Stomach (tissue), 9 donors: ENCODE data around the gene PSG3. TPM values are rescaled to one million over a fixed set of nuclear protein-coding genes. Genes with fewer than 3 reads are reported as not detected.
"Not testable (repeated sequence)": the region's sequence is repeated elsewhere in the genome, so short reads cannot be mapped to it uniquely, and the experiment has no call there.

Experiments
- DNase-seq, 2 donors: peaks; one replicate each; pipeline versions ENCODE4 v3.0.0 to v3.0.0-alpha.2; 2013 to 2019
- H3K27ac ChIP-seq, 5 donors: fragments of 200-600 bp in 4 of 5; sonication (generic) in 4 of 5; one replicate each; pipeline ENCODE4 v1.5.1; 2013 to 2019; ENCODE audit warnings: mild to moderate bottlenecking in 1 of 5, moderate library complexity in 1 of 5
- H3K27me3 ChIP-seq, 3 donors: fragments of 200-600 bp; sonication (generic); one replicate each; pipeline ENCODE4 v1.5.1; 2017 to 2019; ENCODE audit warnings: mixed run types in 1 of 3
- H3K36me3 ChIP-seq, 4 donors: fragments of 200-600 bp; sonication (generic); 1 replicate in 3 of 4; 2 replicates in 1 of 4; pipeline ENCODE4 v1.5.1; 2016 to 2019
- H3K4me1 ChIP-seq, 4 donors: fragments of 200-600 bp; sonication (generic); one replicate each; pipeline ENCODE4 v1.5.1; 2016 to 2019
- H3K4me3 ChIP-seq, 4 donors: fragments of 200-600 bp; sonication (generic) in 3 of 4; one replicate each; pipeline ENCODE4 v1.5.1; 2016 to 2019; ENCODE audit warnings: mild to moderate bottlenecking in 1 of 4
- H3K9me3 ChIP-seq, 4 donors: fragments of 200-600 bp; sonication (generic); one replicate each; pipeline ENCODE4 v1.5.1; 2016 to 2019
- EP300 ChIP-seq: sonication (generic); formaldehyde crosslinking; IDR thresholded peaks from one replicate; pipeline ENCODE4 v1.6.1; 2017; ENCODE audit warnings: antibody characterized with exemption
- POLR2A ChIP-seq, 4 donors: fragments of 450-650 bp; IDR thresholded peaks; one replicate each; pipeline ENCODE4 v1.6.1; 2016; ENCODE audit warnings: antibody characterized with exemption in 4 of 4, control low read depth in 2 of 4, mild to moderate bottlenecking in 1 of 4, moderate library complexity in 1 of 4
- POLR2AphosphoS5 ChIP-seq, 3 donors: sonication (generic); formaldehyde crosslinking; IDR thresholded peaks; one replicate each; pipeline ENCODE4 v1.6.1; 2016; ENCODE audit warnings: antibody characterized with exemption in 3 of 3
- WGBS, 5 donors: extraction: QIAGEN DNeasy Blood & Tissue Kit in 3 of 5; methylation state at CpG; one replicate each; pipeline versions ENCODE4 v1.1.5 to v1.1.7; 2013 to 2018; 5-methylcytosine and 5-hydroxymethylcytosine counted together
- intact Hi-C: fragments of 100-400 bp; cut with DNase I; formaldehyde crosslinking; loops from one replicate; pipeline ENCODE4 v1.15.1; 2023; ENCODE audit warnings: low total_unique reads
- polyA plus RNA-seq, 3 donors: library from polyadenylated mRNA; stranded (reverse); fragments of 200-250 nt; gene quantifications; one replicate each; pipeline ENCODE4 v1.2.3, GENCODE V29; 2013
- total RNA-seq, 5 donors: library from RNA; depleted of rRNA; stranded (reverse); fragments of >200 nt; gene quantifications; one replicate each; pipeline versions ENCODE4 v1.1.0 to v1.2.3, GENCODE V29; 2014 to 2016
- TF ChIP-seq, protein P1 (sequence below), 7 experiments: fragments of 450-650 bp in 4 of 7; fragments of 200-600 bp in 3 of 7; sonication (generic) in 3 of 7; IDR thresholded peaks; one replicate each; pipeline ENCODE4 v1.5.1; 2016 to 2019; ENCODE audit warnings: antibody characterized with exemption in 7 of 7, control low read depth in 2 of 7, mild to moderate bottlenecking in 1 of 7
- donor health status: healthy with polysubstance abuse.
- donor health status: Bipolar disorder and iron deficiency.
- donor health status: healthy.

PSG3 gene
- total and polyA plus RNA-seq, 8 donors = not detected

DNA sequence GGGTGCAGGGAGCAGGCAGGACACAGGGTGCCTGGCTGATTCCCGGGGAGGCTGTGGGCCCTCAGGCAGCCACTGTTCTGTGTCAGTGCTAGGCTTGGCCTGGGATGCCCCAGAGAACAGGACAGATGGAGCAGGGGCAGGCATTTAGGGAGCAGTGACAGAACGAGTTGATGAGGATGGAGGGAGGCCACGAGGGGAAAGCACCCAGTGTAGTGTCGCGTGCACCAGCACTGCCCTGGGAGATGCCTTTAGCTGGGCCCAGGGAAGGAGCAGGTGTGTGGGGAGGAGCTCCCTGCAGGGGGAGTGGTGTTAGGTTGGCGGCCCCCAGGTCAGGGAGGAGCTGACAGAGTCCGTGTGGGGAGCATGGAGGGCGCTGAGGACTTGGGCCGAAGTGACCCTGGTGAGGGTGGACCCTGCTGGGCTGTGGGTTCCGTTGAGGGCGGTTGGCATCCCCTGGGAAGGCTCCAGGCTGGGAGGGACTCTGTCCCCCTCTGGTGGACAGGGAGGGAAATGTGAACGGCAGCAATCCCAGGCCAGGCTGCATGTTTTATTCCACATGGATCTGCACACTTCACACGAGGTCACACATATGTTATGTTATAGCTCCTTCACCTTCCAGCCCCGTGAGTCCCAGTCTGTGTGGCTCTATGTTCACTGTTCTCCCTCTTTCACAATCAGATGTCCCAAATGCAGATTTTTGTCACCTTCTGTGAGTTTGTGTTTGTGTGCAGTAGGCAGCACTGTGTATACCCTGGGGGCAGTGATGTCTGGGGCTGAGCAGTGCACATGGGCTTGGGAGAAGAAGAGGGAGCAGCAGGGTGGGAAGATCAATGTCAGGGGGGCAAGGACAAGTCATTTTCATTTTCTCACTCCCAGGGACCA lies 1.7 kb upstream of the PSG3 start:
- TF ChIP-seq, protein P1, sequence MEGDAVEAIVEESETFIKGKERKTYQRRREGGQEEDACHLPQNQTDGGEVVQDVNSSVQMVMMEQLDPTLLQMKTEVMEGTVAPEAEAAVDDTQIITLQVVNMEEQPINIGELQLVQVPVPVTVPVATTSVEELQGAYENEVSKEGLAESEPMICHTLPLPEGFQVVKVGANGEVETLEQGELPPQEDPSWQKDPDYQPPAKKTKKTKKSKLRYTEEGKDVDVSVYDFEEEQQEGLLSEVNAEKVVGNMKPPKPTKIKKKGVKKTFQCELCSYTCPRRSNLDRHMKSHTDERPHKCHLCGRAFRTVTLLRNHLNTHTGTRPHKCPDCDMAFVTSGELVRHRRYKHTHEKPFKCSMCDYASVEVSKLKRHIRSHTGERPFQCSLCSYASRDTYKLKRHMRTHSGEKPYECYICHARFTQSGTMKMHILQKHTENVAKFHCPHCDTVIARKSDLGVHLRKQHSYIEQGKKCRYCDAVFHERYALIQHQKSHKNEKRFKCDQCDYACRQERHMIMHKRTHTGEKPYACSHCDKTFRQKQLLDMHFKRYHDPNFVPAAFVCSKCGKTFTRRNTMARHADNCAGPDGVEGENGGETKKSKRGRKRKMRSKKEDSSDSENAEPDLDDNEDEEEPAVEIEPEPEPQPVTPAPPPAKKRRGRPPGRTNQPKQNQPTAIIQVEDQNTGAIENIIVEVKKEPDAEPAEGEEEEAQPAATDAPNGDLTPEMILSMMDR (IDR thresholded peaks at IDR 0.05) = peak in 4 of 7 experiments; percentile 7 to 37 (median 14)
- H3K27ac ChIP-seq, H3K4me3 ChIP-seq, H3K36me3 ChIP-seq, H3K27me3 ChIP-seq, H3K4me1 ChIP-seq, intact Hi-C loops, H3K9me3 ChIP-seq: not testable (repeated sequence)
- DNase-seq = peak in 1 of 2 donors; percentile 5
- WGBS, 5 donors = 23 to 34% (median 28%) methylated on average over 13 to 14 of the region's 14 CpGs

DNA sequence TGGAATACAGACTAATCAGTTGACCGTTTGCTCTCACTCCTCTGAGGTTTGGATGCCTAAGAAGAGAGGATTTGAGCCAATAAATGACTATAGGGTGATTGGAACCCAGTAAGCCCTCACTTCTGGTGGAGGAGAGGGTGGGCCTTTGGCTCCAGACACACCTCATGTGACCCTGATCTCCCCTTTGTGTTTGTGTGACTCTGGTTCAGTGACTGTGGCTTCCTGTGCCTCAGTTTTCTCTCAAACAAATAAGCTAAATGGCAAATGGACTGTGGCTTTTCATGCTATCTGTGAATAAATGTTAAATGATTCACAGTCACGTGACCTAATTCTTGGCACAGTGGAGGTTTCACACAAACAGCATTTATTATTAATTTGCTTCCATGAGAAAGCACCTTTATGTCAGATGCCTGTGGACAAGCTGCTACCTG lies 2.7 kb downstream of the PSG3 start:
- not testable (repeated sequence) for H3K27ac ChIP-seq, H3K4me3 ChIP-seq
- WGBS, 5 donors = 32 to 64% (median 39%) methylated on average over 2 of the region's 2 CpGs

DNA sequence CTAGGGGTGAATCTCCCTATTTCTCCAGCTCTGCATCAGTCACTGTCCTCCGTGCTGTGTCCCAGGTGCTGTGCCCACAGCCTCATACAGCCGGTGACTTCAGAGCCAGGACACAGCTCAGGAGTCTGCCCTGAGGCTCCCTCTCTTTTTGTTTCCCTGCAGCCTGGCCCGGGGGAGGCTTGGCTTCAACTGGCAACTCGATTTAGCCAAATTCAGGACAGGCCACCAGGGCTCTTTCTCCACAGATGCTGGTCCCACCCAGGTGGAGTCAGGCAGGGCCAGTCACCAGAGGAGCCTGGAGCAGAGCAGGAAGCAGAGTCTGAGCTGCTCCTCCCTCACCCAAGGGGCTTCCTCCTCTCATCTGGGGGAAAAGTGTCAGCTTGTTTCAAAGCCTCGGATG lies 11.9 kb downstream of the PSG3 start:
- DNase-seq, intact Hi-C loops, H3K9me3 ChIP-seq, H3K27ac ChIP-seq, H3K4me3 ChIP-seq, H3K4me1 ChIP-seq, H3K36me3 ChIP-seq, H3K27me3 ChIP-seq: not testable (repeated sequence)
- 50 to 70% (median 66%) methylated on average over 5 of the region's 5 CpGs for WGBS, 5 donors

More for the DNA sequence above, 2.7 kb downstream of the PSG3 start:
- intact Hi-C loops, H3K9me3 ChIP-seq, H3K4me1 ChIP-seq, H3K36me3 ChIP-seq, H3K27me3 ChIP-seq, DNase-seq: not testable (repeated sequence)

DNA sequence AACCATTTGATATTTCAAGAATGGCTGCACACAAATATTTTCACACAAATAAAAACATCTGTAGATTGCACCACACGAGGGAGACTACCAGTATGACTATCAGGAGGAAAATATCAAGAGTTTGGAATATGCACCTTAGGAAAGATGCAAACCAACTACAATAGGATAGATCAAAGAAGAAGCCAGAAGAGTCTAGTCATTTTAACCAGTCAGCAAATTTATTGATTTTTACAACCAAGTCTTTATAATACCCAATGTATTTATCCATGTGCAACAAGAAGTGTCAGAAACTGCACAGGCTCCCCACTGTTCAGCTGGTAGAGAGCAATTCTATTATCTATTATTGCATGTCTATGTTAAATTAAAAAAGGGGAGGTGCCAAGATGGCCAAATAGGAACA lies 26.3 kb downstream of the PSG3 start:
- H3K4me1 ChIP-seq, H3K27ac ChIP-seq, H3K27me3 ChIP-seq, intact Hi-C loops, H3K36me3 ChIP-seq, DNase-seq, H3K9me3 ChIP-seq, H3K4me3 ChIP-seq: not testable (repeated sequence)
- 61 to 85% (median 67%) methylated on average over 1 of the region's 1 CpG for WGBS, 5 donors

DNA sequence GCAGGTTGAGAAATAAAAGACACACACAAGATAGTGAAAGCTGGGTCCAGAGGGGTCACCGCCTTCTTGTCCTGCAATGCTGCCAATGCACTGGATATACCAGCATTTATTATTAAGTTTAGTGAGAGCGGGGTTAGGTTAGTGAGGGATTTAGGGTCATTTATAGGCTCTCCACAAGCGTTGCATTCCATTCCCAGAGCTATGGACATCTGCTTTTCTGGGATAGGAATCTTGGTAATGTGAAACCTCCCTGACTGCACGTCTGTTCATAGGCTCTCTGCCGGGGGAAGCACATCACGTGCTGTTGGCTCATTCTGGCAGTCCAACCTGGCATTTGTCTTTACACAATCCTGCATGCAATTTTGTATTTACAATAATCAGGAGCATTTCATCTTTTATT lies 27.5 kb downstream of the PSG3 start:
- H3K27ac ChIP-seq, H3K4me1 ChIP-seq, H3K27me3 ChIP-seq, H3K9me3 ChIP-seq, DNase-seq, H3K36me3 ChIP-seq, intact Hi-C loops, H3K4me3 ChIP-seq: not testable (repeated sequence)
- WGBS, 5 donors = 72 to 83% (median 76%) methylated on average over 6 of the region's 6 CpGs

DNA sequence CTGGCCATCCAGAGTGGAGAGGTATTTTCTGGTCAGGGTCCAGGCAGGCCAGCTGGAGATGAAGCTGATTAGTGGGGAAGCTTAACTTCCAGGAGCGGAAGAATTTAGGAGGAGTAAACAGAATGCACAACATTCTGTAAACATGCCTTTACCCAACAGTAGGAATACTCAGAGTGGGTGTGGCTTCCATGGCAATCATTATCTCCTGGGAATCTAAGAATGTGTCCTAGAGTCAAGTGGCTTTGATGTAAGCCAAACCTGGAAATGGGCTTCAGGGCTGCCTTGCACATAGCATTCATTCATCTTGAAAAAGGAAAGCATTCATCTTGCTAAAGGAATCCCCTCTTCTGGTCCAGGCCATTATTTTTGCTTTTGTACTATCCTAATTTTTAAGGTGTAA lies 29.3 kb downstream of the PSG3 start:
- H3K4me1 ChIP-seq, H3K9me3 ChIP-seq, H3K27me3 ChIP-seq, H3K4me3 ChIP-seq, intact Hi-C loops, DNase-seq, H3K27ac ChIP-seq, H3K36me3 ChIP-seq: not testable (repeated sequence)
- WGBS, 5 donors = 9 to 81% (median 39%) methylated on average over 1 of the region's 1 CpG

DNA sequence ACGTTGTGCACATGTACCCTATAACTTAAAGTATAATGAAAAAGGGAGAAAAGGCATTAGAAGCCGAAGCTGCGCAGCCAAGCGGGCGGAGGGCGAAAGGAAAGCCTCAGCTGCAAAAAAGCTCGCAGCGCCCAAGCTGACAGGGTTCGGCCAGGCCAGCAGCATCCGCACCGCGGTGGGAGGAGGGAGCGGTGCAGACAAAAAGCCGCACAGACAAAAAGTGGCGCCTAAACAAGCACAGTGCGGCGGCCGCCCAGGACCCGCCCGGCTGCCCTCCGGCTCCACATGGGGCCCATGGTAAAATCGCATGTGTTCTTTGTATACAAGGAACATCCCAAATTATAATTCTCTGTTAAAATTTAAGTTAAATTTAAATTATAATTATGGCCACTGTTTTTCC lies 42.4 kb downstream of the PSG3 start:
- TF ChIP-seq, protein P1 (IDR thresholded peaks at IDR 0.05) = no peak
- TF ChIP-seq POLR2A (IDR thresholded peaks at IDR 0.05) (no peak), POLR2AphosphoS5 (IDR thresholded peaks at IDR 0.05) (no peak), EP300 (no peak)
- peaks cover 0 to 26% (median 15%) of the 10 kb centered on the region in 4 donors for H3K9me3 ChIP-seq
- no peak overlapping the region for H3K4me3 ChIP-seq
- intact Hi-C loops = no loop called here
- H3K36me3 ChIP-seq = no peaks in the 10 kb centered on the region
- no peak overlapping the region for H3K27ac ChIP-seq
- H3K4me1 ChIP-seq = no peaks in the 10 kb centered on the region
- DNase-seq = no peak
- 19 to 36% (median 28%) methylated on average over 22 of the region's 22 CpGs for WGBS, 5 donors
- H3K27me3 ChIP-seq = peaks cover 0 to 30% (median 0%) of the 10 kb centered on the region in 3 donors
